H9 (cell line): ENCODE results near the gene VPS41. TPM values are rescaled to one million over a fixed set of nuclear protein-coding genes. Genes with fewer than 3 reads are reported as not detected.

Experiments used
- DNase-seq: peaks from one replicate; pipeline ENCODE4 v3.0.0-alpha.2; 2017
- H2AFZ ChIP-seq: one replicate; pipeline ENCODE4 v1.6.1; 2013; ENCODE audit warnings: mild to moderate bottlenecking, low read length, control low read depth, moderate library complexity
- H2AK5ac ChIP-seq: 2 replicates; pipeline ENCODE4 v1.6.1; 2013; ENCODE audit warnings: low read length, control low read depth, mixed read lengths; ENCODE audit not compliant: insufficient read length
- H2BK120ac ChIP-seq: one replicate; pipeline ENCODE4 v1.6.1; 2013; ENCODE audit warnings: low read depth, mild to moderate bottlenecking, low read length, control low read depth, inconsistent platforms; ENCODE audit not compliant: poor library complexity, severe bottlenecking
- H2BK12ac ChIP-seq: 2 replicates; pipeline ENCODE4 v1.6.1; 2013; ENCODE audit warnings: low read length, control low read depth, mixed read lengths, low read depth; ENCODE audit not compliant: insufficient read length
- H2BK15ac ChIP-seq: 2 replicates; pipeline ENCODE4 v1.6.1; 2013; ENCODE audit warnings: low read depth, low read length, control low read depth
- H2BK20ac ChIP-seq: one replicate; pipeline ENCODE4 v1.6.1; 2013; ENCODE audit warnings: low read depth, mild to moderate bottlenecking, low read length, control low read depth, inconsistent platforms; ENCODE audit not compliant: poor library complexity, severe bottlenecking
- H2BK5ac ChIP-seq: 2 replicates; pipeline ENCODE4 v1.6.1; 2013; ENCODE audit warnings: low read length, control low read depth, mixed read lengths; ENCODE audit not compliant: insufficient read length
- H3K14ac ChIP-seq: 2 replicates; pipeline ENCODE4 v1.6.1; 2013; ENCODE audit warnings: low read length, control low read depth; ENCODE audit not compliant: insufficient read depth
- H3K18ac ChIP-seq: 2 replicates; pipeline ENCODE4 v1.6.1; 2013; ENCODE audit warnings: low read depth, mild to moderate bottlenecking, mixed read lengths, low read length, control low read depth; ENCODE audit not compliant: insufficient read length
- H3K23ac ChIP-seq: 2 replicates; pipeline ENCODE4 v1.6.1; 2013; ENCODE audit warnings: low read length, control low read depth, mixed read lengths, low read depth; ENCODE audit not compliant: insufficient read length
- H3K23me2 ChIP-seq: 2 replicates; pipeline ENCODE4 v1.6.1; 2013; ENCODE audit warnings: low read depth, mild to moderate bottlenecking, mixed read lengths, low read length, control low read depth; ENCODE audit not compliant: insufficient read length, poor library complexity, severe bottlenecking
- H3K27ac ChIP-seq: 2 replicates; pipeline ENCODE4 v1.5.1; 2013; ENCODE audit warnings: low read length, control low read depth, mixed read lengths, low read depth; ENCODE audit not compliant: insufficient read length
- H3K27me3 ChIP-seq: 2 replicates; pipeline ENCODE4 v1.6.1; 2013; ENCODE audit warnings: low read length, control low read depth, inconsistent platforms; ENCODE audit not compliant: insufficient read depth
- H3K4ac ChIP-seq: 2 replicates; pipeline ENCODE4 v1.6.1; 2013; ENCODE audit warnings: low read depth, mild to moderate bottlenecking, control low read depth, inconsistent platforms, low read length, moderate library complexity
- H3K4me1 ChIP-seq: 2 replicates; pipeline ENCODE4 v1.6.1; 2013; ENCODE audit warnings: low read length, control low read depth, inconsistent platforms; ENCODE audit not compliant: insufficient read depth
- H3K4me2 ChIP-seq: 2 replicates; pipeline ENCODE4 v1.6.1; 2013; ENCODE audit warnings: low read length, control low read depth, mixed read lengths; ENCODE audit not compliant: insufficient read length, insufficient read depth
- H3K56ac ChIP-seq: 2 replicates; pipeline ENCODE4 v1.6.1; 2013; ENCODE audit warnings: low read depth, mild to moderate bottlenecking, mixed read lengths, low read length, control low read depth; ENCODE audit not compliant: insufficient read length
- H3K79me1 ChIP-seq: 2 replicates; pipeline ENCODE4 v1.6.1; 2013; ENCODE audit warnings: low read depth, mild to moderate bottlenecking, moderate library complexity, low read length, control low read depth, inconsistent platforms; ENCODE audit not compliant: insufficient read depth, poor library complexity, severe bottlenecking
- H3K79me2 ChIP-seq: 2 replicates; pipeline ENCODE4 v1.6.1; 2013; ENCODE audit warnings: low read length, control low read depth, inconsistent platforms; ENCODE audit not compliant: insufficient read depth
- H3K9ac ChIP-seq: 2 replicates; pipeline ENCODE4 v1.6.1; 2013; ENCODE audit warnings: low read length, control low read depth, mixed read lengths; ENCODE audit not compliant: insufficient read length; ENCODE audit errors: extremely low read depth
- H3K9me3 ChIP-seq: one replicate; pipeline ENCODE4 v1.6.1; 2013; ENCODE audit warnings: low read depth, low read length, inconsistent platforms; ENCODE audit not compliant: control insufficient read depth
- H3T11ph ChIP-seq: one replicate; pipeline ENCODE4 v1.6.1; 2013; ENCODE audit warnings: mild to moderate bottlenecking, low read length, control low read depth, inconsistent platforms
- H4K20me1 ChIP-seq: one replicate; pipeline ENCODE4 v1.6.1; 2013; ENCODE audit not compliant: control insufficient read depth, insufficient read length, insufficient read depth
- H4K5ac ChIP-seq: 2 replicates; pipeline ENCODE4 v1.6.1; 2013; ENCODE audit warnings: low read depth, mild to moderate bottlenecking, mixed read lengths, low read length, control low read depth; ENCODE audit not compliant: insufficient read length
- H4K8ac ChIP-seq: replicated peaks from 2 replicates; pipeline ENCODE4 v1.6.1; 2013; ENCODE audit warnings: low read length, control low read depth, mixed read lengths, low read depth; ENCODE audit not compliant: insufficient read length
- H4K91ac ChIP-seq: 2 replicates; pipeline ENCODE4 v1.6.1; 2013; ENCODE audit warnings: low read depth, mild to moderate bottlenecking, moderate library complexity, mixed read lengths, low read length, control low read depth; ENCODE audit not compliant: insufficient read length
- H3K27ac Mint-ChIP-seq, 3 experiments: 2 replicates in 2 of 3; 3 replicates in 1 of 3; pipeline ENCODE4 v1.8.0; 2020 to 2021; ENCODE audit warnings: mixed read lengths in 3 of 3, mild to moderate bottlenecking in 1 of 3, moderate library complexity in 1 of 3
- H3K27me3 Mint-ChIP-seq: 2 replicates; pipeline ENCODE4 v1.8.0; 2021; ENCODE audit warnings: low read depth, mild to moderate bottlenecking, moderate library complexity, mixed read lengths
- H3K36me3 Mint-ChIP-seq, 3 experiments: 2 replicates in 2 of 3; 3 replicates in 1 of 3; pipeline ENCODE4 v1.8.0; 2020 to 2021; ENCODE audit warnings: low read depth in 3 of 3, mixed read lengths in 3 of 3; ENCODE audit not compliant: insufficient read depth in 1 of 3
- H3K4me1 Mint-ChIP-seq, 2 experiments: 2 replicates each; pipeline ENCODE4 v1.8.0; 2020; ENCODE audit warnings: mixed read lengths in 2 of 2
- H3K4me3 Mint-ChIP-seq, 2 experiments: 2 replicates in 1 of 2; 3 replicates in 1 of 2; pipeline ENCODE4 v1.8.0; 2020 to 2021; ENCODE audit warnings: mild to moderate bottlenecking in 2 of 2, mixed read lengths in 2 of 2, moderate library complexity in 1 of 2
- H3K9me3 Mint-ChIP-seq, 2 experiments: 2 replicates in 1 of 2; 3 replicates in 1 of 2; pipeline ENCODE4 v1.8.0; 2020; ENCODE audit warnings: mild to moderate bottlenecking in 2 of 2, mixed read lengths in 2 of 2, moderate library complexity in 1 of 2
- CTCF ChIP-seq: fragments of 200-600 bp; sonication (generic); conservative IDR thresholded peaks from 3 replicates; pipeline ENCODE4 v1.8.0; 2021; ENCODE audit warnings: antibody characterized with exemption, mild to moderate bottlenecking
- WGBS: extraction: QIAGEN DNeasy Blood & Tissue Kit; methylation state at CpG from one replicate; pipeline ENCODE4 v1.1.7; 2013; ENCODE audit warnings: missing lambda C conversion rate, low lambda C conversion rate, mixed read lengths; ENCODE audit not compliant: insufficient read length; ENCODE audit errors: extremely low coverage; 5-methylcytosine and 5-hydroxymethylcytosine counted together
- total RNA-seq: library from RNA; stranded (reverse); gene quantifications from 2 replicates; pipeline ENCODE4 v1.2.1, GENCODE V29; 2021

The VPS41 gene
- total RNA-seq, 1 experiment from 2014 or later = 49.3 TPM

GRCh38 chr7:38675494-38676106 lies 233.4 kb downstream of the VPS41 start:
- Histone ChIP-seq H2BK12ac (no peak overlapping the region), H3K27ac (no peak overlapping the region), H3K4me2 (no peak overlapping the region), H3K4me1 (no peaks in the 10 kb centered on the region), H3K23ac (no peak overlapping the region), H2BK5ac (no peak overlapping the region), H2BK120ac (no peak overlapping the region), H3K9ac (no peak overlapping the region), H3K79me2 (no peaks in the 10 kb centered on the region), H2AK5ac (no peak overlapping the region), H3K9me3 (no peaks in the 10 kb centered on the region), H2AFZ (no peak overlapping the region), H4K8ac (no peak overlapping the region), H4K91ac (no peak overlapping the region), H3K18ac (no peak overlapping the region), H3K23me2 (no peaks in the 10 kb centered on the region), H3K79me1 (no peaks in the 10 kb centered on the region), H3T11ph (no peak overlapping the region), H3K14ac (no peak overlapping the region), H4K20me1 (no peaks in the 10 kb centered on the region), H4K5ac (no peak overlapping the region), H3K4ac (no peak overlapping the region), H3K27me3 (no peaks in the 10 kb centered on the region), H3K56ac (no peak overlapping the region), H2BK15ac (no peak overlapping the region), H2BK20ac (no peak overlapping the region)
- H3K36me3 Mint-ChIP-seq = no peaks in the 10 kb centered on the region; a peak in 1 of 7 replicates
- no CpG with 5 or more reads among the region's 8 CpGs for WGBS
- no peak overlapping the region for H3K4me3 Mint-ChIP-seq
- peak overlapping the region in 1 of 3 experiments; percentile 16; a peak in 1 of 7 replicates for H3K27ac Mint-ChIP-seq
- TF ChIP-seq CTCF = no peak
- peaks cover 3 to 5% of the 10 kb centered on the region in 2 experiments for H3K4me1 Mint-ChIP-seq
- H3K27me3 Mint-ChIP-seq = no peaks in the 10 kb centered on the region; the same call in 1 of the 2 replicates
- no peaks in the 10 kb centered on the region; a peak in 1 of 5 replicates for H3K9me3 Mint-ChIP-seq
- no peak for DNase-seq
